ENCODE measurements around the gene PLEKHO1. TPM values are rescaled to one million over a fixed set of nuclear protein-coding genes. Genes with fewer than 3 reads are reported as not detected.

Gene PLEKHO1
- total RNA-seq, 1 donor from 2014 or later, result 33.9 TPM

- intact Hi-C loops (cut with DNase I), result no loop called here
- no peak for TF ChIP-seq POLR2AphosphoS5 (IDR thresholded peaks at IDR 0.05; ENCODE audit: insufficient read depth in 1 of 2, low read depth in 1 of 2)
- TF ChIP-seq POLR2A (IDR thresholded peaks at IDR 0.05), result no peak
- no peak for TF ChIP-seq CTCF (IDR thresholded peaks at IDR 0.05)
- H3K4me1 ChIP-seq, result peaks cover 41% of the 10 kb centered on the region
- no peaks in the 10 kb centered on the region for H3K9me3 ChIP-seq
- H3K27me3 ChIP-seq, result no peaks in the 10 kb centered on the region
- peak overlapping the region; percentile 96 for H3K27ac ChIP-seq
- peak in 1 of 2 donors; percentile 40 for DNase-seq (ENCODE audit: extremely low spot score in 2 of 2)
- H3K36me3 ChIP-seq, result peaks cover 0 to 5% of the 10 kb centered on the region in 2 donors
- H3K4me3 ChIP-seq, result peak overlapping the region; percentile 86
Measured at GRCh38 chr1:150148837-150149270, 862 bp upstream of the PLEKHO1 start.

- no peaks in the 10 kb centered on the region for H3K9me3 ChIP-seq
- H3K27ac ChIP-seq, result peak overlapping the region; percentile 96
- TF ChIP-seq POLR2AphosphoS5 (IDR thresholded peaks at IDR 0.05; ENCODE audit: insufficient read depth in 1 of 2, low read depth in 1 of 2) (no peak), POLR2A (IDR thresholded peaks at IDR 0.05) (no peak), CTCF (IDR thresholded peaks at IDR 0.05) (no peak)
- intact Hi-C loops (cut with DNase I), result no loop called here
- peak overlapping the region; percentile 86 for H3K4me3 ChIP-seq
- peak in 1 of 2 donors; percentile 82 for DNase-seq (ENCODE audit: extremely low spot score in 2 of 2)
- H3K36me3 ChIP-seq, result peaks cover 0 to 12% of the 10 kb centered on the region in 2 donors
- H3K4me1 ChIP-seq, result peaks cover 52% of the 10 kb centered on the region
- H3K27me3 ChIP-seq, result no peaks in the 10 kb centered on the region
Measured at GRCh38 chr1:150150133-150151021, 661 bp downstream of the PLEKHO1 start.

GRCh38 chr1:150151291-150152181 is 1.8 kb downstream of the PLEKHO1 start:
- H3K9me3 ChIP-seq, result no peaks in the 10 kb centered on the region
- H3K27ac ChIP-seq, result peak overlapping the region; percentile 96
- peaks cover 0 to 22% of the 10 kb centered on the region in 2 donors for H3K36me3 ChIP-seq
- TF ChIP-seq POLR2AphosphoS5 (IDR thresholded peaks at IDR 0.05; ENCODE audit: insufficient read depth in 1 of 2, low read depth in 1 of 2), result no peak
- TF ChIP-seq POLR2A (IDR thresholded peaks at IDR 0.05), result no peak
- TF ChIP-seq CTCF (IDR thresholded peaks at IDR 0.05), result no peak
- intact Hi-C loops (cut with DNase I), result no loop called here
- H3K27me3 ChIP-seq, result no peaks in the 10 kb centered on the region
- DNase-seq (ENCODE audit: extremely low spot score in 2 of 2), result peak; percentile 61 to 84
- H3K4me1 ChIP-seq, result peaks cover 57% of the 10 kb centered on the region
- H3K4me3 ChIP-seq, result peak overlapping the region; percentile 86

- TF ChIP-seq CTCF (IDR thresholded peaks at IDR 0.05) (no peak), POLR2A (IDR thresholded peaks at IDR 0.05) (no peak), POLR2AphosphoS5 (IDR thresholded peaks at IDR 0.05; ENCODE audit: insufficient read depth in 1 of 2, low read depth in 1 of 2) (no peak)
- peak; percentile 79 to 91 for DNase-seq (ENCODE audit: extremely low spot score in 2 of 2)
- H3K27ac ChIP-seq, result peak overlapping the region; percentile 96
- H3K36me3 ChIP-seq, result peaks cover 0 to 27% of the 10 kb centered on the region in 2 donors
- H3K4me1 ChIP-seq, result peaks cover 57% of the 10 kb centered on the region
- peak overlapping the region; percentile 86 for H3K4me3 ChIP-seq
- intact Hi-C loops (cut with DNase I), result no loop called here
- H3K9me3 ChIP-seq, result no peaks in the 10 kb centered on the region
- H3K27me3 ChIP-seq, result no peaks in the 10 kb centered on the region
Measured at GRCh38 chr1:150152182-150152536, 2.4 kb downstream of the PLEKHO1 start.
